ENCODE data around the gene FJX1. TPM values are rescaled to one million over a fixed set of nuclear protein-coding genes. Genes with fewer than 3 reads are reported as not detected.
A peak's percentile ranks its signal among the peaks of the same experiment; 100 is the strongest.

Gene FJX1, protein sequence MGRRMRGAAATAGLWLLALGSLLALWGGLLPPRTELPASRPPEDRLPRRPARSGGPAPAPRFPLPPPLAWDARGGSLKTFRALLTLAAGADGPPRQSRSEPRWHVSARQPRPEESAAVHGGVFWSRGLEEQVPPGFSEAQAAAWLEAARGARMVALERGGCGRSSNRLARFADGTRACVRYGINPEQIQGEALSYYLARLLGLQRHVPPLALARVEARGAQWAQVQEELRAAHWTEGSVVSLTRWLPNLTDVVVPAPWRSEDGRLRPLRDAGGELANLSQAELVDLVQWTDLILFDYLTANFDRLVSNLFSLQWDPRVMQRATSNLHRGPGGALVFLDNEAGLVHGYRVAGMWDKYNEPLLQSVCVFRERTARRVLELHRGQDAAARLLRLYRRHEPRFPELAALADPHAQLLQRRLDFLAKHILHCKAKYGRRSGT
- under 1 TPM in 1 of 2 donors, not detected in 1; 0.91 TPM for total RNA-seq

DNA sequence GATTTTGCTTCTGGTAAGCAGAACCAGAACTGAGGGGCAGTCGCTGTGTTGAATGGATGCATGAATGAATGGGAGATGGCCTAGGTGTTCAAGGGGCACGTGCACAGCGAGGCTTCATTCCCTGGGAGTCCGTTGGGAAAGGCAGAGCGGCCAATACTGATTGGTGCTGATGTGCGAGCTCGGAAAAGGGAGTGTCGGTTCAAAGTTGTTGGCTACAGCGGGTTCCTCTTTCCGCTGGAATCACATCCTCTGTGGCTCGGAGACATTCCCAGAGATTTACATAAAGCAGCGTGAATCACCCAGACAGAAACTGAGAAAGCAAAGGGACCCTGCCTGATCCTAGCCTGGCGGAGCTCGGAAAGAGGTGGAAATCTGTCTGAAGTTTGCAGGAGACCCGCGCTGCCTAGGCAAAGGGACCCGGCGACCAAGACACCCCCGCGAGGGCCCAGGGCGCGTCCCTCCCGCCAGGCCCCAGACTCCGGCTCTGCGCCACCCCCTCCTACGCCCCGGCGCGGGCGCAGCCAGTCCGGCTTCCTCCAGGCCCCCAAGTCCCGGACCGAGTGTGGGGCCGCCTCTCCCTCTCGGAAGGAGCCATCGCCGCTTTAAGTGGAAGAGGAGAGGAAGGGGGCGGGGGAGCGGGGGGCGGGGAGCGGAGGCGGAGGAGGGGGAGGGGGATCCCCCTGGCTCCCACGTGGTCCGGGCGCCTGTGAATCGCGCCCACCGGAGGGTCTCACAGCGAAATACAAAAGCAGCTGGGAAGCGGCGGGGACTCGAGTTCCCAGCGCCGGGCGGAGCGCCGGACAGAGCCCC is at the start of gene FJX1:
TSS of gene FJX1 (plus strand) at position 774 of the 810 bp plus-strand sequence. CDS start 177 bp downstream, outside the sequence.
- DNase-seq (ENCODE audit: low spot score in 2 of 2) = peak in 1 of 2 donors; percentile 18
- peak; percentile 37 to 46 for ATAC-seq
- no peak within 1 kb of the TSS for H3K27ac Mint-ChIP-seq
- H3K9me3 Mint-ChIP-seq = no peaks in the 10 kb centered on the region
- H3K36me3 Mint-ChIP-seq = peaks cover 0 to 6% of the 10 kb centered on the region in 2 donors

DNA sequence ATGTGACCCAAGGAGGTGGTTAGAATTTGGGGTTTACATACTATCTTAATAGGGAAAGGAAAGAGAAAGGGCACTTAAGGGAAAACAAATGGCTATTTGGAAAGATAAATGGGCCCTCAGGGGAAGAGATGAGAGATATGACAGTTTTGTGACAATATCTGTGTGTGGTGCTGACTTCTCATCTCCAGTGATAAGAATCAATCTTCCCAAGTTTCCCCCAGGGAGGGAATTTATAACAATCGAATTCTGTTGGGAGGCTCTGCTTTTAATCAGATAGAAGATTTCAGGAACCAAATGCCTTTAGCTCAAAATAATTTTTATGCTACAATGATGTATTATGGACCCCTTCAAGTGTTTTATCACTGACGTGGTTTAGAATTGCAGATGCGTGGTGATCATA is 46.6 kb upstream of the FJX1 start:
- no peak overlapping the region for H3K27ac Mint-ChIP-seq
- peaks cover 0 to 11% of the 10 kb centered on the region in 2 donors for H3K36me3 Mint-ChIP-seq
- DNase-seq (ENCODE audit: low spot score in 2 of 2) = no peak
- H3K9me3 Mint-ChIP-seq = peaks cover 17% of the 10 kb centered on the region in 2 donors
- no peak for ATAC-seq

DNA sequence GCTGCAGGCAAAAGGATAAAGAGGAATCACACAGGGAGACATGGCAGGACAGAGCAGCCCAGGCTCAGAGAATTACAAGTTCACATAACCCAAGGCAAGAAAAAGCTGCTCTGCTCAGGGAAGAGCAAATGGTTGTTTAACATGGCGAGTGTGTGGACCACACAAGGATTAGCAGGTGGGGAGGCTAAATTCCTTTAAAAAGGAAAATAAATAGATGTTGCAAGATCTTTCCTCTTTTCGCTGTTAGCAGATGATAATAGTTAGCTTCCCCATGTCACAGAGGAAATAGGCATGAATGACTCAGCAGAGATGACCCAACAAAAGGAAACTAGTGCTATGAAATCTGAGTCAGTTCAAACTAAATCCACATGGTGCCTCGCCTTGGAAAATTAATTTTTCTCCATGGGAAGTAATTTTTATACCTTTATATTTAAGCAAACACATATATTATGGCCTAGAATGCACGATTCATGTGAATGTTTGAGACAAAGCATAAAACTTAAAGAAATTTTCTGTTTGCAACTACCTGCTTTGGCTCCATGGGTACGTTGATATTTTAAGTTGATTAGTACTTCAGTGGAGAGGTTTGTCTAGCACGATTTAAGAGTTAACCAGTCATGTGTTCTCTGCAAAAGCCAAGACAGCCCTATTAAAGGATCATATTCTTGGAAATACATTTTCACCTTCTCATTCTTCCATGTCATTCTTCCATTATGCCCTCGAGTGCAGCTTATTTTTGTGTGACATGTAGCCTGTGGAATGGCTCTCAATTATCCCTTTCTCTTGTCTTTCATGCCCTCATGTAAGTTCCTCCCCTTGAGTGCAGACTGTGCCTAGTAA is 38.5 kb upstream of the FJX1 start:
- H3K36me3 Mint-ChIP-seq = no peaks in the 10 kb centered on the region
- ATAC-seq (no peak), DNase-seq (ENCODE audit: low spot score in 2 of 2) (no peak)
- H3K9me3 Mint-ChIP-seq = no peaks in the 10 kb centered on the region
- no peak overlapping the region for H3K27ac Mint-ChIP-seq

DNA sequence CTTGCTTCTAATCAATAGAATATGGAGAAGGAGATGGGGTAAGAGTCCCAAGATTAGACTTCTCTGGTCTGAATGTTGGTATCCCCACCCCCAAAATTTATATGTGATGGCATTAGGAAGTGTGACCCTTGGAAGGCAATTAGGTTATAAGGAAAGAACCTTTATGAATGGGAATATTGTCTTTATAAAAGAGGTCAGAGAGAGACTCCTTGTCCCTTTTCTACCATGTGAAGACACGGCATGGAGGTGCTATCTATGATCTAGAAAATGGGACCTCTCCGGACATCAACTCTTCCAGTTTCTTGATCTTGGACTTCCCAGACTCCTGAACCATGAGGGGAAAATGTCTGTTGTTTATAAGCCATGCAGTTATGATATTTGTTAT is 37.9 kb upstream of the FJX1 start:
- no peak overlapping the region for H3K27ac Mint-ChIP-seq
- no peaks in the 10 kb centered on the region for H3K36me3 Mint-ChIP-seq
- ATAC-seq (no peak), DNase-seq (ENCODE audit: low spot score in 2 of 2) (no peak)
- no peaks in the 10 kb centered on the region for H3K9me3 Mint-ChIP-seq

DNA sequence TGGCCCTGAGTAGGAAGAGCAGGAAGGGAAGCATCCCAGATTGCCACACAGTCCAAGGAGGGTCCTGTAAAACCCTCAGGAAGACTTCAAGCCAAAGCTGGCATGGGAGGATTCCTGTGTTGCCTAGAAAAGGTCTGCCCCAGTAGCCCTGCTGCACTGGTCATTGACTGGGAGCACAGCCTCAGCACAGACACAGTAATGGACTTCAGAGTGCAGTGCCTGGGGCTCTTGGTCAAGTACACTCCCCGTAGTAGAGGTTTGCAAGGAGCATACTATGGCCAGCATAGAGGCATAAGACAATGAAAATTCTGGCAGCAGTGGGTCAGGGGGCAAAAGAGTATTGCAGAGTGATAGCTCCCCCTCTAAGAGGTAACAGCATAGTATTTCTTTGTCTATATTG is 36.2 kb upstream of the FJX1 start:
- ATAC-seq (no peak), DNase-seq (ENCODE audit: low spot score in 2 of 2) (no peak)
- Mint-ChIP-seq H3K9me3 (no peaks in the 10 kb centered on the region), H3K36me3 (no peaks in the 10 kb centered on the region), H3K27ac (no peak overlapping the region)

DNA sequence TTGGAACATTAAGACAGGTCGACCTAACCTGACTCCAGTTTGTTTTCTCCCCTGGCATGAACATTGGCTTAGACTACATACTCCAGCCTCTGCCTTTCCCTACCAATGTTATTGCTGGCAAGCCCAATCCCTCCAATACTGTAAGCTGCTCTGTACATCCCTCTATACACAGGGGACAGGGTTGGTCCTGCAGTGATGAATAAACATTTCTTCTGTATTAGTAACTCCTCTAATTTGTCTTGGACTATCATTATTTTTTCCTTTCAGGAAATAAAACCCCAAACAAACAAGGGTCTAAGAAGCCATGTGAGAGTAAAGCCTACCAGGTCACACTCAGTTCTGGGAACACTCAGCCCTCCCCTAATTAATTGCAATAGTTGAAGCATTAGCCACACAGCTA is 35.1 kb upstream of the FJX1 start:
- no peak overlapping the region for H3K27ac Mint-ChIP-seq
- no peak for DNase-seq (ENCODE audit: low spot score in 2 of 2)
- H3K36me3 Mint-ChIP-seq = no peaks in the 10 kb centered on the region
- H3K9me3 Mint-ChIP-seq = no peaks in the 10 kb centered on the region
- no peak for ATAC-seq

DNA sequence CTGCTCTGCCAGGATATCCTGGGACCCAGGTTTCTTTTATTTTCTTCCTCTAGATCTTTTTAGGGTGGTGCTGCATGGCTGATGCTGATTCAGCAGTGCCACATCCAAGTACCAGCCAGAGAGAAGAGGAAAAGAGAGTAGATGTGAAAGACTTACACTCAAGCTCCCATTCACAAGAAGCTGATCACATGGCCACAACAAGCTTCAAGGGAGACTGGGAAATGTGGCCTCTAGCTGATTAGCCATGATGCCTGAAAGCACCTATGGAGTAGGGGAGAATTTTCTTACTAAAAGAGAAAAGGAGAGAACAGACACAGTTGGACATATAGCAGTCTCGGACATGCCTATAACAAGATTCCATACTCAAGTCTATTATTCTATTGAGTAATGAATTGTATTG is 34.4 kb upstream of the FJX1 start:
- Mint-ChIP-seq H3K27ac (no peak overlapping the region), H3K36me3 (no peaks in the 10 kb centered on the region), H3K9me3 (no peaks in the 10 kb centered on the region)
- ATAC-seq (no peak), DNase-seq (ENCODE audit: low spot score in 2 of 2) (no peak)

DNA sequence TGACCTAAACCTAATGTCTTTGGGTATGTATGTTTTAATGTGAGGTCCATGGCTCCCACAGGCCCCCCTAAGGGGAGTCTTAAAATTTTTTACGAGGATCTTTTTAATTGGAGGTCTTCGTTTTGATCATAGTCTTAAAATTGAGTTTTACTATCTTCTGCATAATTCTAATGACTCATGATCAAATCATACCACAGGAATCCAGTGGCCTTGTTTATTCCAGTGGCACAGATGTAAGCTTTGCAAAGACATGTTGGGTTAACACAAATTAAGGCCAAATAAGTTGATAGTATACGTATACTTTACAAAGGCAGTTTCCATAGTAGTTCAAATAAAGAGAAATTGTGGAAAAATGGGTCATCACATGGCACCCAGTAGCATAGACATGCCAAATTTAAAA is 33.9 kb upstream of the FJX1 start:
- DNase-seq (ENCODE audit: low spot score in 2 of 2) (no peak), ATAC-seq (no peak)
- Mint-ChIP-seq H3K27ac (no peak overlapping the region), H3K9me3 (no peaks in the 10 kb centered on the region), H3K36me3 (no peaks in the 10 kb centered on the region)

DNA sequence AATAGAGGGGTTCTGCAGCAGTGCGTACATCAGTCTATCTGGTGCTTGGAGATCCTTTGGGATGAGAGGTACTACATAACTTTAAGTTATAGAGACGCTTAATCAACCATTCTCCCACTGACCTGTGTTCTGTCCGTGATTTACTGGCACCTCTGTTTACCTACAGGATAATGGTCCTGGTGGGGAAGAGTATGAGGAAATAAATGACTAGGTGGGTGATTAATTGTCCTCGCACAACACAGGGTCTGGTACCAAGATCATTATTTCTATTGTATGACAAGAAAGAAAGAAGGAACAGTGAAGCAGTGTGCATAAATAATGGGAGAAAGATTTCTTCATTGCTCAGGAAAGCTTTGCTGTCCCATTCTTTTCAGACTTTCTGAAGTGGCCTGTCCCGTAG is 32.8 kb upstream of the FJX1 start:
- Mint-ChIP-seq H3K27ac (no peak overlapping the region), H3K9me3 (no peaks in the 10 kb centered on the region), H3K36me3 (no peaks in the 10 kb centered on the region)
- DNase-seq (ENCODE audit: low spot score in 2 of 2) (no peak), ATAC-seq (no peak)

DNA sequence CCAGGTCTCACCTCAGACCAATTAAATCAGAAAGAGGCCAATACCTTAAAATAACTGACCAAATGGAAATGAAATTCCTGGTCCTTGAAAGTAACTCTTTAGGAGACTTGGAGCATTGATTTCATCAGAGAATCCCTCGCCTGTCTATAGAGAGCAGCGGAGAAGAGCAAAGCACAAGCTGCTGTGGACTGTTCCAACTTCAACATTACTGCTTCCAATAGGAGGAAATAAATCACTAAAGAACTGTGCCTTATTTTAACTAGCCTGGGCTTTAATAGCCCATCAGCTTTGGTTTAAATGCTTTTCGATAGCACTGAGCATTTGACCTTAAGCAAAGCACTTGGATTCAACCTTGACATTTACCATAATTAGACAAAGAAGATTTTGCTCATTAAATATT is 32.0 kb upstream of the FJX1 start:
- Mint-ChIP-seq H3K27ac (no peak overlapping the region), H3K36me3 (no peaks in the 10 kb centered on the region), H3K9me3 (no peaks in the 10 kb centered on the region)
- DNase-seq (ENCODE audit: low spot score in 2 of 2) (no peak), ATAC-seq (no peak)

DNA sequence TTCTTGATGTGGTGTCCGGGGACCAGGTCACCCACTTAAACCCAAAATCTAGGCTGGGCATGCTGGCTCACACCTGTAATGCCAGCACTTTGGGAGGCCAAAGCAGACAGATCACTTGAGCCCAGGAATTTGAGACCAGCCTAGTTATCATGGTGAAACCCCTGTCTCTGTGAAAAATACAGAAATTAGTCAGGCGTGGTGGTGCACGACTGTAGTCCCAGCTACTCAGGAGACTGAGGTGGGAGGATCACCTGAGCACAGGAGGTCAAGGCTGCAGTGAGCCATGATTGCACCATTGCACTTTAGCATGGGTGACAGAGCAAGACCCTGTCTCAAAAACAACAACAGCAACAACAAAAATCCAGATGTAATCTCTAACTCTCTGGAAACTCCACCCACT is 30.3 kb upstream of the FJX1 start:
- DNase-seq (ENCODE audit: low spot score in 2 of 2) = no peak
- no peaks in the 10 kb centered on the region for H3K36me3 Mint-ChIP-seq
- no peak for ATAC-seq

DNA sequence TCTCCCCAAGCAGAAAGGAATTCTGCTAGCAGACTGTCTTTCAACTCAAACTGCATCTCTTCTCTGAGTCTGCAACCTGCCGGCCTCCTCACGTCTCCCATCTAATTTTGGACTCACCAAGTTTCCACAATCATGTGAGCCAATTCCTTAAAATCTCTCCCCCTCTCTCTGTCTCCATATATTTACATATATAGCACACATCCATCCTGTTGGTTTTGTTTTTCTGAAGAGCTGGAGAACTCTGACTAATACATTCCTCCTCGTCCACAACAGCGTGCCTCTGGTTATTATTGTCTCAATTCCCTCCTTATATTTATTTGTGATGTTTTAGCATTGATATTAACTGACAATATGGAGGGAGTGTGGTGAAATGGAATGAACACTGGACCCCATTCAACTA is 29.6 kb upstream of the FJX1 start:
- Mint-ChIP-seq H3K27ac (no peak overlapping the region), H3K9me3 (no peaks in the 10 kb centered on the region), H3K36me3 (no peaks in the 10 kb centered on the region)
- ATAC-seq = no peak
- DNase-seq (ENCODE audit: low spot score in 2 of 2) = no peak

More for the DNA sequence above, 30.3 kb upstream of the FJX1 start:
- Mint-ChIP-seq H3K27ac (no peak overlapping the region), H3K9me3 (no peaks in the 10 kb centered on the region)

DNA sequence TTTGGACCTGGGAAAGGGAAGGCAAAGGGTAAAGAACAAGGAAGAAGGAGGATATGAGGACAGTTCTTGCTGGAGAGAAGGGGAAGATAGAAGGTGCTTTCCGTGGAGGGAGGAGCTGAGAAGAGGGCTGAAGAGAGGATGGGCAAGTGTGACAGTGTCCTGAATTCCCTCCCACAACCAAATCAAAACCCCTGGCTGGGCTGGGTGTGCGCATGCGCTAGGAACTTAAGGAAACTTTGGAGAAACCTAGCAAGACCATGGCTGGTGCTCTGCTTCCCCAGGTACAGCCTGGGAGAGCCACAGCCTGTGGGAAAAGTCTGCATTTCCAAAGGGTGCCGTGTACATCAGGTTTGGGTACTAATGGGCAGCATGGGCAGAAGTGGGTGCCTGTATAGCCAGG is 29.0 kb upstream of the FJX1 start:
- Mint-ChIP-seq H3K36me3 (no peaks in the 10 kb centered on the region), H3K27ac (no peak overlapping the region), H3K9me3 (no peaks in the 10 kb centered on the region)
- DNase-seq (ENCODE audit: low spot score in 2 of 2) = no peak
- ATAC-seq = no peak

DNA sequence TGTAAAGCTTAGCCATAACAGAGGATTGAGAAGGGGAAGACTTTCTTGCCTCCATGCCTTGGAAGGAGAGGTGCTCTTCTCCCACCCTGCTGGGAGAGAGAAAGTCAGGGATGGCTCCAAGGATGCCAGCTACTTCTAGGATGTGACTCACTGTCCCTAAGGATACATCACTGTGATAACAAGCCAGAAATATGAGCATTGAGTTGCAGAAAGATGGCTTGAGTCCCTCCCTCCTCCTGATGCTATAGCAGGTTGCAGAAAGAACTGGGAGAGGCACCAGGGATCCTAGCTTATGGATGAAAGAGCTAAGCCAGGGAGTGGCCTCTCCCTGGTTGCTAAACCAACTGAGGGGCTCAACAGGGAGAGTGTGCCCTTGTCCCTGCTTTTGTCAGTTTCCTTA is 27.8 kb upstream of the FJX1 start:
- Mint-ChIP-seq H3K27ac (no peak overlapping the region), H3K9me3 (no peaks in the 10 kb centered on the region), H3K36me3 (no peaks in the 10 kb centered on the region)
- DNase-seq (ENCODE audit: low spot score in 2 of 2) = no peak
- ATAC-seq = no peak

DNA sequence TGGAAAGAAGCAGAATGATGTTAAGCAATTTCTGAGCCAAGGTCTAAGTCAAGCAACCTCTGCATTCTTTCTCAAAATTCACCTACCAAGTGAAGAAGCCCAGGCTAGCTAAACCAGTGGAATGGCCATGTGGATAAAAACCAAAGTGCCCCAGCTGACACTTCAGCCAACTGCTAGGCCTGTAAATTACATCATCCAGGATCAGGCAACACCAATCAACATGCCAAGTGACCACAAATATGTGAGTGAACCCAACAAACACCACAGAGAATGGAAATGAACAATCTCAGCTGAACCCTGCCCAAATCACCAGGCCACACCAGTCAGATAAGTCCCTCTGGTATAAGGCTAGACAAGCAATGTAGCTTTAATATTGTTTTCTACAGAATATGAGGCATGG is 25.1 kb upstream of the FJX1 start:
- ATAC-seq = no peak
- no peak for DNase-seq (ENCODE audit: low spot score in 2 of 2)
- H3K27ac Mint-ChIP-seq = no peak overlapping the region
- no peaks in the 10 kb centered on the region for H3K9me3 Mint-ChIP-seq
- H3K36me3 Mint-ChIP-seq = no peaks in the 10 kb centered on the region

DNA sequence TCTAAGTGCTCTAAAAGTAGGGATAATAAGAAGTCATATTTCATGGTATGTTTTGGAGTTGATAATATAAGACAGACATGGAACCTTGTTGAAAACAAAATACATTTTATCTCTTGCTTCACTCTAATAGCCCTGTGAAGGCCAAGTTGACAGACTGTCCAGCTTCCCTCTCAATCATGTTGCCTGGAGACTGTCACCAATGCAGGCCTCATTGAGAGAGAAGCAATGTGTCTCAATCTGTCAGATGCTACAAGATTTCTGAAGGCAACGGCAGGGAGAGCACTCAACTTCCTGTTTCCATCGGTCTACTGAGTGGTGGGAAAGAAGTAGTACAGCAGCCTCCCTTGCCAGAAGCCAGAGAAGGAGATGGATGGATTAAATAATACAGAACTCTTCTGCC is 23.6 kb upstream of the FJX1 start:
- no peak overlapping the region for H3K27ac Mint-ChIP-seq
- ATAC-seq (no peak), DNase-seq (ENCODE audit: low spot score in 2 of 2) (no peak)
- no peaks in the 10 kb centered on the region for H3K36me3 Mint-ChIP-seq
- H3K9me3 Mint-ChIP-seq = no peaks in the 10 kb centered on the region
